B cell (primary cell): ENCODE measurements around the gene C11orf91. TPM values are rescaled to one million over a fixed set of nuclear protein-coding genes. Genes with fewer than 3 reads are reported as not detected.

ENCODE experiments used
- ATAC-seq: fragments of 200-7000 bp; cut with Tn5 transposase; one replicate; pipeline ENCODE4 v1.10.0; 2021; ENCODE audit warnings: low read depth, mild to moderate bottlenecking, moderate number of reproducible peaks, moderate library complexity
- CTCF ChIA-PET: fragments of 350-600 bp; sonication (Branson Sonifier 250); formaldehyde crosslinking; loops from one replicate; lab custom pipeline; 2021; ENCODE audit warnings: antibody characterized with exemption, inconsistent platforms; lab: Charles Lee
- POLR2A ChIA-PET: fragments of 350-600 bp; sonication (Branson Sonifier 250); formaldehyde crosslinking; loops from one replicate; lab custom pipeline; 2021; ENCODE audit warnings: antibody characterized with exemption; lab: Charles Lee
- DNase-seq: peaks from one replicate; pipeline ENCODE4 v3.0.0; 2013
- H2AFZ ChIP-seq: 2 replicates; pipeline ENCODE4 v1.6.1; 2012; ENCODE audit warnings: mild to moderate bottlenecking, low read depth, low read length; ENCODE audit not compliant: insufficient read depth, poor library complexity, severe bottlenecking
- H3K27ac ChIP-seq, 2 donors: 1 replicate in 1 of 2; 2 replicates in 1 of 2; pipeline ENCODE4 v1.5.1; 2012 to 2013; ENCODE audit warnings: low read length in 2 of 2, mild to moderate bottlenecking in 2 of 2, moderate library complexity in 1 of 2
- H3K27me3 ChIP-seq, 4 experiments: fragments of 200-600 bp in 1 of 4; sonication (generic) in 1 of 4; replicated peaks in 1 of 4; 1 replicate in 2 of 4; 2 replicates in 2 of 4; pipeline versions ENCODE4 v1.6.1 to v1.7.0; 2013 to 2016; ENCODE audit warnings: low read length in 3 of 4, mild to moderate bottlenecking in 2 of 4, mixed read lengths in 1 of 4, moderate library complexity in 1 of 4; ENCODE audit not compliant: insufficient read depth in 4 of 4, control insufficient read depth in 3 of 4; ENCODE audit errors: control extremely low read depth in 1 of 4
- H3K36me3 ChIP-seq, 2 experiments: replicated peaks in 1 of 2; 1 replicate in 1 of 2; 2 replicates in 1 of 2; pipeline versions ENCODE4 v1.6.1 to v1.7.1; 2013; ENCODE audit warnings: low read length in 1 of 2; ENCODE audit not compliant: insufficient read depth in 2 of 2, control insufficient read depth in 1 of 2; ENCODE audit errors: control extremely low read depth in 1 of 2, extremely low read depth in 1 of 2
- H3K4me1 ChIP-seq, 2 donors: fragments of 200-600 bp in 1 of 2; sonication (generic) in 1 of 2; 1 replicate in 1 of 2; 2 replicates in 1 of 2; pipeline versions ENCODE4 v1.5.1 to v1.6.1; 2013 to 2017; ENCODE audit warnings: low read length in 2 of 2; ENCODE audit not compliant: control insufficient read depth in 2 of 2, insufficient read depth in 2 of 2
- H3K4me2 ChIP-seq: replicated peaks from 2 replicates; pipeline ENCODE3; 2012; ENCODE audit warnings: mild to moderate bottlenecking, low read depth, low read length; ENCODE audit not compliant: poor library complexity, severe bottlenecking
- H3K4me3 ChIP-seq, 5 experiments: fragments of 200-600 bp in 1 of 5; sonication (generic) in 1 of 5; 1 replicate in 3 of 5; 2 replicates in 2 of 5; pipeline versions ENCODE4 v1.5.1 to v1.7.0; 2011 to 2016; ENCODE audit warnings: low read length in 4 of 5, mild to moderate bottlenecking in 4 of 5, low read depth in 2 of 5, control low read depth in 1 of 5, moderate library complexity in 1 of 5; ENCODE audit not compliant: insufficient read depth in 1 of 5; ENCODE audit errors: control extremely low read depth in 1 of 5, extremely low read depth in 1 of 5
- H3K79me2 ChIP-seq: fragments of 200-600 bp; sonication (generic); one replicate; pipeline ENCODE4 v1.6.0; 2016; ENCODE audit warnings: low read length; ENCODE audit not compliant: control insufficient read depth, insufficient read depth
- H3K9ac ChIP-seq: fragments of 200-600 bp; sonication (generic); 2 replicates; pipeline ENCODE4 v1.6.1; 2017; ENCODE audit warnings: mild to moderate bottlenecking, low read length, moderate library complexity
- H3K9me3 ChIP-seq, 3 donors: one replicate each; pipeline versions ENCODE4 v1.6.1 to v1.7.1; 2013; ENCODE audit warnings: low read length in 2 of 3; ENCODE audit not compliant: control insufficient read depth in 2 of 3, insufficient read depth in 1 of 3; ENCODE audit errors: control extremely low read depth in 1 of 3
- H4K20me1 ChIP-seq: 2 replicates; pipeline ENCODE4 v1.6.0; 2012; ENCODE audit warnings: mild to moderate bottlenecking, low read length; ENCODE audit not compliant: insufficient read depth, control insufficient read depth, poor library complexity, severe bottlenecking
- H3K27ac Mint-ChIP-seq: one replicate; pipeline ENCODE4 v1.8.0; 2021; ENCODE audit warnings: mixed read lengths
- H3K27me3 Mint-ChIP-seq: one replicate; pipeline ENCODE4 v1.8.0; 2021; ENCODE audit warnings: mixed read lengths
- H3K4me1 Mint-ChIP-seq: one replicate; pipeline ENCODE4 v1.8.0; 2021; ENCODE audit warnings: mixed read lengths
- H3K4me3 Mint-ChIP-seq: one replicate; pipeline ENCODE4 v1.8.0; 2021; ENCODE audit warnings: mixed read lengths
- H3K9me3 Mint-ChIP-seq: one replicate; pipeline ENCODE4 v1.8.0; 2022; ENCODE audit warnings: mixed read lengths; ENCODE audit not compliant: insufficient read depth
- CTCF ChIP-seq: fragments of 200-600 bp; IDR thresholded peaks from one replicate; pipeline ENCODE4 v1.8.0; 2022; ENCODE audit warnings: antibody characterized with exemption, mild to moderate bottlenecking
- EZH2 ChIP-seq: IDR thresholded peaks from 2 replicates; pipeline ENCODE4 v1.6.1; 2012; ENCODE audit warnings: borderline replicate concordance, low read depth, mild to moderate bottlenecking, moderate library complexity, low read length; ENCODE audit not compliant: insufficient read depth, poor library complexity, severe bottlenecking
- WGBS: methylation state at CpG from one replicate; pipeline ENCODE4 v1.1.5; 2013; ENCODE audit warnings: missing lambda C conversion rate; ENCODE audit not compliant: insufficient coverage; 5-methylcytosine and 5-hydroxymethylcytosine counted together
- intact Hi-C: fragments of 100-400 bp; cut with micrococcal nuclease; formaldehyde crosslinking; loops from one replicate; pipeline ENCODE4 v1.10.0; 2022
- polyA plus RNA-seq: library from polyadenylated mRNA; depleted of rRNA; stranded (reverse); fragments of >200 nt; gene quantifications from 2 replicates; pipeline ENCODE4 v1.2.3, GENCODE V29; 2012
- total RNA-seq, 2 donors: library from RNA; stranded (reverse); fragments of 120-200 nt in 1 of 2; gene quantifications; 1 replicate in 1 of 2; 2 replicates in 1 of 2; pipeline versions ENCODE4 v1.2.3 to v1.2.4, GENCODE V29; 2013 to 2022

C11orf91 gene
- total and polyA plus RNA-seq, 2 donors (not counting 1 experiment from before 2014, with no cell fraction given): not detected

GRCh38 chr11:33692541-33692940, 8.1 kb downstream of the C11orf91 start:
- H3K9me3 ChIP-seq: peaks cover 0 to 3% (median 0%) of the 10 kb centered on the region in 3 donors
- ChIA-PET CTCF (no interaction called here), POLR2A (interaction anchor here (0.6 kb wide), 1 partner anchor 395 kb away, joined by 12 read pairs; no protein-coding TSS in a partner anchor)
- ATAC-seq (no peak), DNase-seq (no peak)
- H4K20me1 ChIP-seq: no peaks in the 10 kb centered on the region
- H3K4me1 ChIP-seq: peaks cover 0 to 2% of the 10 kb centered on the region in 2 donors
- Mint-ChIP-seq H3K4me3 (no peak overlapping the region), H3K4me1 (peaks cover 4% of the 10 kb centered on the region), H3K9me3 (no peaks in the 10 kb centered on the region), H3K27me3 (peaks cover 13% of the 10 kb centered on the region), H3K27ac (no peak overlapping the region)
- no peak overlapping the region for H3K9ac ChIP-seq
- H3K36me3 ChIP-seq: no peaks in the 10 kb centered on the region
- no peaks in the 10 kb centered on the region for H3K79me2 ChIP-seq
- no peak overlapping the region for H3K4me3 ChIP-seq
- 100% methylated on average over 4 of the region's 5 CpGs for WGBS
- H3K4me2 ChIP-seq: no peak overlapping the region
- no peak overlapping the region for H2AFZ ChIP-seq
- H3K27ac ChIP-seq: no peak overlapping the region
- intact Hi-C loops: no loop called here
- TF ChIP-seq EZH2 (no peak), CTCF (no peak)
- H3K27me3 ChIP-seq: peaks cover 0 to 13% (median 1%) of the 10 kb centered on the region in 4 experiments

- H3K27me3 Mint-ChIP-seq: peaks cover 13% of the 10 kb centered on the region
- ChIA-PET POLR2A (no interaction called here), CTCF (no interaction called here)
- no peak overlapping the region for H2AFZ ChIP-seq
- H3K4me1 Mint-ChIP-seq: peaks cover 4% of the 10 kb centered on the region
- no peak for ATAC-seq
- H3K36me3 ChIP-seq: no peaks in the 10 kb centered on the region
- H3K9ac ChIP-seq: no peak overlapping the region
- H3K9me3 ChIP-seq: peaks cover 0 to 5% (median 3%) of the 10 kb centered on the region in 3 donors
- peaks cover 0 to 12% (median 1%) of the 10 kb centered on the region in 4 experiments for H3K27me3 ChIP-seq
- H3K9me3 Mint-ChIP-seq: peaks cover 4% of the 10 kb centered on the region
- TF ChIP-seq CTCF (no peak), EZH2 (no peak)
- H4K20me1 ChIP-seq: no peaks in the 10 kb centered on the region
- 88% methylated on average over 7 of the region's 9 CpGs for WGBS
- H3K4me1 ChIP-seq: peaks cover 0 to 2% of the 10 kb centered on the region in 2 donors
- H3K4me3 ChIP-seq: no peak overlapping the region
- H3K79me2 ChIP-seq: no peaks in the 10 kb centered on the region
- no peak overlapping the region for H3K4me2 ChIP-seq
- intact Hi-C loops: no loop called here
- DNase-seq: no peak
- H3K4me3 Mint-ChIP-seq: no peak overlapping the region
- H3K27ac Mint-ChIP-seq: no peak overlapping the region
- H3K27ac ChIP-seq: no peak overlapping the region
These were observed 8.6 kb downstream of the C11orf91 start for GRCh38 chr11:33692013-33692504.
